GM18951 (cell line): ENCODE results near the gene CYP17A1.
"Not testable (repeated sequence)": the region's sequence is repeated elsewhere in the genome, so short reads cannot be mapped to it uniquely, and the experiment has no call there.

Experiments
- POLR2A ChIP-seq: IDR thresholded peaks from 4 replicates; pipeline ENCODE4 v1.6.1; 2011; ENCODE audit warnings: mild to moderate bottlenecking; ENCODE audit not compliant: insufficient read length, insufficient read depth; ENCODE audit errors: extremely low read depth
- in situ Hi-C: fragments of 300-500 bp; cut with MboI; formaldehyde crosslinking; loops from one replicate; pipeline ENCODE4 v1.12.0; 2022; ENCODE audit warnings: low sequenced_read_pairs, mixed read lengths, inconsistent platforms; ENCODE audit not compliant: unreplicated experiment

The CYP17A1 gene

GRCh38 chr10:102850025-102850518 is 12.9 kb upstream of the CYP17A1 start:
- in situ Hi-C loops = no loop called here
- TF ChIP-seq POLR2A = no peak

DNA sequence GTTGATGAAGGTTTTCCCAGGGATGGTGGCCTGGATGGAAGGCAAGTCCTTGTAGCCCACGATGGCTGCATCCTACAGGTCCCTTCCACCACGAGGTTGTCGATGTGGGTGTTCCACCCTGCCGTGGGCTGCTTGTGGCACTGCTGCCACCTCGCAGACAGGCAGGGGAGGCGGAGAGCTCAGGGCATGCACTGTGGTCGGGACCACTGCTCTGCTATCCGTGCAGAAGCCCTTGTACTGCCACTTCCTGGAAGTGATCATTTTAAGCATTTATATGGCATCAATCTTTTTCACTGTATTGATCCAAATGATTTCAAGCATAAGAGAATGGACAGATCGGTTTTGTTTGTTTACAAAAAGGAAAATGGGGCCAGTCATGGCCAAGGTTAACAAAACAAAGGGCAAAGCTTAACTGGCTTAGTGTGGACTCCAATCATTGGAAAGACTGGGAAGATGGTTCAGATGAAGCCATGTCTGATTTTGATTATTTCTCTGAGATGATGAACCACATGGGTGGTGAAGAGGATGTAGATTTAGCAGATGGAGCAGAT is 8.2 kb upstream of the CYP17A1 start:
- no peak for TF ChIP-seq POLR2A
- in situ Hi-C loops = no loop called here

DNA sequence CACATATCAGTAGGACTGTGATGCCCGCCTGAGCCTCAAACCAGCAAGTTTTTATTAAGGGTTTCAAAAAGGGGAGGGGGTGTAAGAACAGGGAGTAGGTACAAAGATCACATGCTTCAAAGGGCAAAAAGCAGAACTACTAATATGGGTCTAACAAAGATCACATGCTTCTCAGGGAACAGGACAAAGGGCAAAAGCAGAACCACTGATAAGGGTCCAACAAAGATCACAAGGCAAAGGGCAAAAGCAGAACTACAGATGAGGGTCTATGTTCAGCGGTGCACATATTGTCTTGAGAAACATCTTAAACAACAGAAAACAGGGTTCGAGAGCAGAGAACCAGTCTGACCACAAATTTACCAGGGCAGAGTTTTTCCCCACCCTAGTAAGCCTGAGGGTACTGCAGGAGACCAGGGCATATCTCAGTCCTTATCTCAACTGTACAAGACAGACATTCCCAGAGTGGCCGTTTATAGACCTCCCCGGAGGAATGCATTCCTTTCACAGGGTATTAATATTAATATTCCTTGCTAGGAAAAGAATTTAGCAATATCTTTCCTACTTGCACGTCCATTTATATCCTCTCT is 7.1 kb upstream of the CYP17A1 start:
- in situ Hi-C loops = not testable (repeated sequence)

GRCh38 chr10:102843139-102843538 is 5.9 kb upstream of the CYP17A1 start:
- in situ Hi-C loops = not testable (repeated sequence)

DNA sequence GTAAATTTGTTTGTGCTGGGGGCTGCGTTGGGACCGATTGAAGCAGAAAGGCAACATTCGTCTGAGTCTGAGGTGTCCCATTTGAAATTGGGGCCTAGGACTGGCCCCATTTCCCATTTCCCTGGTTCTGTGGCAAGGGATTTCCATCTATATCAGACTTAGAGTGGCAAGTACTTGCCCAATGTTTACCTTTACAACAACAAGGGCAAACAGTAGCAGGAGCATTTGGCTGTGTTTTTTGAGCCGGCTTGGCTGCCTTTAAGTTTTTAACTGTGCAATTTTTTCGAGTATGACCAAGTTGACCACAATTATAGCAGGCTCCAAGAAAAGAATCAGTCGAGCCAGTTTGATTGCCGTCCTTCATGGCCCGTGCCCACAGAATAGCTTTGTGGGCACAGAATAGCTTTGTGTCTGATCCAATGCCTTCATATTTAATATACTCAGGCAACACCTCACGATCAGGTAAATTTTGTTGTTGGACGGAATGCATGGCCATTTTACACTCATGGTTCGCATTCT is 4.7 kb upstream of the CYP17A1 start:
- in situ Hi-C loops = no loop called here

DNA sequence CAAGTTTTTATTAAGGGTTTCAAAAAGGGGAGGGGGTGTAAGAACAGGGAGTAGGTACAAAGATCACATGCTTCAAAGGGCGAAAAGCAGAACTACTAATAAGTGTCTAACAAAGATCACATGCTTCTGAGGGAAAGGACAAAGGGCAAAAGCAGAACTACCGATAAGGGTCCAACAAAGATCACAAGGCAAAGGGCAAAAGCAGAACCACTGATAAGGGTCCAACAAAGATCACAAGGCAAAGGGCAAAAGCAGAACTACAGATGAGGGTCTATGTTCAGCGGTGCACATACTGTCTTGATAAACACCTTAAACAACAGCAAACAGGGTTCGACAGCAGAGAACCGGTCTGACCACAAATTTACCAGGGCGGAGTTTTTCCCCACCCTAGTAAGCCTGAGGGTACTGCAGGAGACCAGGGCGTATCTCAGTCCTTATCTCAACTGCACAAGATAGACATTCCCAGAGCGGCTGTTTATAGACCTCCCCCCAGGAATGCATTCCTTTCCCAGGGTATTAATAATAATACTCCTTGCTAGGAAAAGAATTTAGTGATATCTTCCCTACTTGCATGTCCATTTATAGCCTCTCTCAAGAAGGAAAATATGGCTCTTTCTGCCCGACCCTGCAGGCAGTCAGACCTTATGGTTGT is 1.2 kb upstream of the CYP17A1 start:
- in situ Hi-C loops = not testable (repeated sequence)

More for the DNA sequence above, 4.7 kb upstream of the CYP17A1 start:
- no peak for TF ChIP-seq POLR2A

GRCh38 chr10:102835007-102835482 is 2.2 kb downstream of the CYP17A1 start:
- no peak for TF ChIP-seq POLR2A
- in situ Hi-C loops = no loop called here

- in situ Hi-C loops = loop anchor here (5.0 kb wide), 1 partner anchor 73 kb away; no protein-coding TSS in a partner anchor
- no peak for TF ChIP-seq POLR2A
These were observed 3.1 kb downstream of the CYP17A1 start for GRCh38 chr10:102834143-102834542.

- TF ChIP-seq POLR2A = no peak
- in situ Hi-C loops = loop anchor here (5.0 kb wide), 1 partner anchor 74 kb away; no protein-coding TSS in a partner anchor
These were observed 4.2 kb downstream of the CYP17A1 start for GRCh38 chr10:102832987-102833386.

DNA sequence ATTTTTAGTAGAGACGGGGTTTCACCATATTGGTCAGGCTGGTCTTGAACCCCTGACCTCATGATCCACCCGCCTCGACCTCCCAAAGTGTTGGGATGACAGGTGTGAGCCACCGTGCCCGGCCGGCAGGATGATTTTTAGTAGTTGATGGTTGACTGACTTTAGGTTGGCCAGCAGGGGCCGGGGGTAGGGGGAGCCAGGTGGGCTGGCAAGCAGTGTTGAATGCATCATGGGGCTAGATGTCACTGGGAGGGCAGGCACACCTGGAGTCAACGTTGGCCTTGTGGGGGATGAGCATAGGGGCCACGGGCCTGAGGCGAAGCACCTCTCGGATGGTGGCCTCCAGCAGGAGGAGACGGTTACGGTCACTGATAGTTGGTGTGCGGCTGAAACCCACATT is 5.0 kb downstream of the CYP17A1 start:
- TF ChIP-seq POLR2A = no peak
- in situ Hi-C loops = loop anchor here (5.0 kb wide), 1 partner anchor 75 kb away; no protein-coding TSS in a partner anchor

DNA sequence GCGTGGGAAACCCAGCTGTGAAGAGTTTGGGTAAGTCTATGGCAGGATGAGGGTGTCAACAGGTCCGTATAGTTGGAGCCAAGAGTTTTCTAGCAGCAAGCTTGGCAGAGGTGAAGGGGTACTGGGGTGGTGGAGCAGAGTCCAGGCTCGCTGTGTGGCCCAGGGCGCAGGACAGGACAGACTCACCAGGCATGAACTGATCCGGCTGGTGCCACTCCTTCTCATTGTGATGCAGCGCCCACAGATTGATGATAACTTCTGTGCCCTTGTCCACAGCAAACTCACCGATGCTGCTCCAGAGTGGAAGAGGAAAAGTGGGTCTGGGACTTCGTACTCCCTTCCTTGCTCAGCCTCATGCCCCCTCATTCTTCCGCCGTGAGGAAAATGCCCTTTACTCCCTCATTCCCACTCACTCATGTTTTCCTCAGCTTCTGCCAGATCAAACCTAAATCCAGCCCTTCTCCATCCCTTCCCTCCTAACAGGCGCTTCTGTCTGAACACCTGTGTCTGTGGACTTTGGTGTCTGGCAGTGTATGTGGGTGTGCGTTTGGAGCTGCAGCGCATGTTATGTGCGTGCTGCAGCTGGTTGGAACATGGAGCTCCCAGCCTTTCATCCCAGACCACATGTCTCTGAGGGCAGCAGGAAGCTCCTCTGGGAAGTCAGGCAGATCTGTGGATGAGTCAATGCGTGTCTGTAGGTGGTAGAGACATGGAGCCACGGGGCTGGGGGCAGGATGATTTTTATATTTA is 5.7 kb downstream of the CYP17A1 start:
- in situ Hi-C loops = loop anchor here (5.0 kb wide), 1 partner anchor 76 kb away; no protein-coding TSS in a partner anchor
- TF ChIP-seq POLR2A = no peak

GRCh38 chr10:102827597-102827975 is 9.6 kb downstream of the CYP17A1 start:
- no peak for TF ChIP-seq POLR2A
- in situ Hi-C loops = no loop called here

GRCh38 chr10:102826148-102826796 is 10.9 kb downstream of the CYP17A1 start:
- in situ Hi-C loops = no loop called here
- TF ChIP-seq POLR2A = no peak
